Activated T-helper 17 cell treated with anti-CD3 and anti-CD28 coated beads, Interleukin-2, amount 50 U/mL, for 72 hours (primary cell): ENCODE results near the gene MVD. TPM values are rescaled to one million over a fixed set of nuclear protein-coding genes. Genes with fewer than 3 reads are reported as not detected.
A peak's percentile ranks its signal among the peaks of the same experiment; 100 is the strongest.

Experiments used
- ATAC-seq: fragments of 150-1000 bp; cut with Tn5 transposase; replicated peaks from 2 replicates; pipeline ENCODE4 v1.10.0; 2021; ENCODE audit warnings: mild to moderate bottlenecking, moderate library complexity
- H3K27ac Mint-ChIP-seq: one replicate; pipeline ENCODE4 v1.8.0; 2022; ENCODE audit warnings: mixed read lengths
- H3K27me3 Mint-ChIP-seq: one replicate; pipeline ENCODE4 v1.8.0; 2022; ENCODE audit warnings: mixed read lengths
- H3K36me3 Mint-ChIP-seq: one replicate; pipeline ENCODE4 v1.8.0; 2022; ENCODE audit warnings: low read depth, mild to moderate bottlenecking, mixed read lengths
- H3K4me1 Mint-ChIP-seq: one replicate; pipeline ENCODE4 v1.8.0; 2022; ENCODE audit warnings: mixed read lengths
- H3K4me3 Mint-ChIP-seq: one replicate; pipeline ENCODE4 v1.8.0; 2022; ENCODE audit warnings: mild to moderate bottlenecking, mixed read lengths
- H3K9me3 Mint-ChIP-seq: one replicate; pipeline ENCODE4 v1.8.0; 2022; ENCODE audit warnings: mixed read lengths
- total RNA-seq, 2 donors: library from RNA; stranded (reverse); gene quantifications; one replicate each; pipeline ENCODE4 v1.2.3, GENCODE V29; 2022

Gene MVD
- total RNA-seq, 2 donors from 2014 or later: 84.3 to 93.2 TPM

DNA sequence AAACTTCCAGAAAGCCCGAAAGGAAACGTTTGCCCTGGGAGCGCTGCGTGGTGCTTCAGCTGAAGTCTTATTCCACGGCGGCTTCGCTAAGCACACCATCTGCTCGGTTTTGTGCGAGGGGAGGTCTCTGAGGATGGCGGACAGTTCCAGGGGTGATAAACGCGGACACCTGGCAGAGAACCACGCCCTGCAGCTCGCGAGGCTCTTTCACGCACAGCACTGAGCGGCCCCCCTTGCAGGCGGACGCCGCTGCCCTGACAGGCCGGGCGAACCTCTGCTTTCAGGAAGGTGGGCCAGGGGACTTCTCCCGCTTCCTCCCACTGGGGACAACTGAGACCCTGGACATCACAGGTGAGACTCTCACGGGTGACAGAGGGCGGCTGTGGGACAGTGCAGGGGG, 3.7 kb downstream of the MVD start:
- H3K27me3 Mint-ChIP-seq: no peaks in the 10 kb centered on the region

DNA sequence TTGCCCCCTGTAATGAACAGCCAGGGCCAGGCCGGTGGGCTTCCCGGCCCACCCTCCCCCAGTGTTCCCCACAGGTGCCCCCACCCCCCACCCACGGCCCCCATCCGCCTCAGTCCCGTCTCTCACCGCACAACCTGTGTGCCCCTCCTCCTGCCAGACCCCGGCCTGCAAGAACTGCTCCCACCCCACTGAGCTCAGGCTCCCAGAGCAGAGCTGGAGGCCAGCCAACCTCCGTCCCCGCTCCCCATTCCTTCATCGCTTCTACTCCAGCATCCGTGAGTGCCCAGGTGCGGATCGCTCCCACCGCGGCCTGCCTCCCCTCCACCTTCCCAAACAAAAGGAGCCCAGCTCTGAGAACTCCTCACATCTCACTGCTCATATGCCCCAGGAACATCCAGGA, 4.2 kb downstream of the MVD start:
- H3K9me3 Mint-ChIP-seq: no peaks in the 10 kb centered on the region
- H3K27me3 Mint-ChIP-seq: no peaks in the 10 kb centered on the region
- ATAC-seq: no peak
- peaks cover 18% of the 10 kb centered on the region for H3K36me3 Mint-ChIP-seq
- peaks cover 11% of the 10 kb centered on the region for H3K4me1 Mint-ChIP-seq
- H3K27ac Mint-ChIP-seq: no peak overlapping the region
- no peak overlapping the region for H3K4me3 Mint-ChIP-seq

More for the DNA sequence above, 3.7 kb downstream of the MVD start:
- Mint-ChIP-seq H3K9me3 (no peaks in the 10 kb centered on the region), H3K36me3 (peaks cover 18% of the 10 kb centered on the region), H3K4me3 (no peak overlapping the region), H3K4me1 (peaks cover 11% of the 10 kb centered on the region), H3K27ac (no peak overlapping the region)
- no peak for ATAC-seq

DNA sequence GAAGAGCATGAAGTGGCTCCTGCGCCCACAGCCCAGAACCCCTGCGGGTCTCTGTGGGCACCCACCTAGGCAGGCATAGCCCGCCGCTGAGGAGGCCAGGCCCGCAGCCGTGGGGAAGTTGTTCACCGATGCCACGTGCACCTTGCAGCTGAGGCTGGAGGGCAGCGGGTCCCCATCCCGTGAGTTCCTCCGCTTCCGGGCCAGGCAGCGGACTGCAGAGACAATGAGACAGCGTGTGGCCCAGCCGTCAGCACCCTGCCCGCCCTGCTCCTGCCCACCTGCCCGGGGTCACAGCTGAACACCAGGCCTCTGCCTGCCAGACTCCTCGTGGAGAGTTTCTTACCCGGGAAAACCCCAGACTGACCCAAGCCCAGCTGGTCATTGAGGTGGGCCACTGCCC, 5.5 kb downstream of the MVD start:
- no peak overlapping the region for H3K4me3 Mint-ChIP-seq

DNA sequence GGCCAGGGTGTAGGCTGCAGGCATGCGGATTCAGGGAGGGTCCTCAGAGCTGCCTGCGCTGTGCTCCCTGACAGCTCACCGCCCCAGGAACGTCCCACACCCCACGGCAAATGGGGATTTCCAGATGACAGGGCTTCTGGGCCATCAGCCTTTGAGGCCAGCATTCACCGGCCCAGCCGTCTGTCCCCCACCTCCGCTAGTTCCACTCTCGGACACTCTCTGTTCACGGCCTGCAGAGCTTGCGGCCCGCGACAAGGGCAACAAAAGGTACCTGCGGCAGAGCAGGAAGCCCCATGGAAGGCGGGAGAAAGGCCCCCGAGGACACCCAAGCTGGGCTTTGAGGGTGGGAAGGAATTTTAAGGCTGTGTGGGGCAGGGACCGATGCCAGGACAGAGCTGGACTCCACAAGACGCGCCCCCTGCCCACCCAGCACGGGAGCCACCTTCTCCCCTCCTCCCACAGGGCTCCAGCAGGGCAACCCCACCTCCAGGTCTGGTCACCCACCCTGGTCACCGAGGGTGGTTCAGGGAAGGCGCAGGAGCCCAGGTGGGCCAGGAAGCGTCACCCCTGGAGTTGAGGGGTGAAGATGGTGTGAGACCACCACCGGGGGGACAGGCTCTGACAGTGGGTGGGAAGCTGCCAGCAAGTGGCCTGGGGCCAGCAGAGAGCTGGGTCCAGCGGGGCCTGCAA, 6.5 kb downstream of the MVD start:
- Mint-ChIP-seq H3K27me3 (no peaks in the 10 kb centered on the region), H3K36me3 (peaks cover 18% of the 10 kb centered on the region), H3K4me1 (peaks cover 4% of the 10 kb centered on the region), H3K9me3 (no peaks in the 10 kb centered on the region), H3K4me3 (no peak overlapping the region), H3K27ac (no peak overlapping the region)
- ATAC-seq: no peak

More for the DNA sequence above, 5.5 kb downstream of the MVD start:
- H3K9me3 Mint-ChIP-seq: no peaks in the 10 kb centered on the region
- peaks cover 18% of the 10 kb centered on the region for H3K36me3 Mint-ChIP-seq
- no peak overlapping the region for H3K27ac Mint-ChIP-seq
- no peaks in the 10 kb centered on the region for H3K27me3 Mint-ChIP-seq
- no peak for ATAC-seq
- peaks cover 11% of the 10 kb centered on the region for H3K4me1 Mint-ChIP-seq

DNA sequence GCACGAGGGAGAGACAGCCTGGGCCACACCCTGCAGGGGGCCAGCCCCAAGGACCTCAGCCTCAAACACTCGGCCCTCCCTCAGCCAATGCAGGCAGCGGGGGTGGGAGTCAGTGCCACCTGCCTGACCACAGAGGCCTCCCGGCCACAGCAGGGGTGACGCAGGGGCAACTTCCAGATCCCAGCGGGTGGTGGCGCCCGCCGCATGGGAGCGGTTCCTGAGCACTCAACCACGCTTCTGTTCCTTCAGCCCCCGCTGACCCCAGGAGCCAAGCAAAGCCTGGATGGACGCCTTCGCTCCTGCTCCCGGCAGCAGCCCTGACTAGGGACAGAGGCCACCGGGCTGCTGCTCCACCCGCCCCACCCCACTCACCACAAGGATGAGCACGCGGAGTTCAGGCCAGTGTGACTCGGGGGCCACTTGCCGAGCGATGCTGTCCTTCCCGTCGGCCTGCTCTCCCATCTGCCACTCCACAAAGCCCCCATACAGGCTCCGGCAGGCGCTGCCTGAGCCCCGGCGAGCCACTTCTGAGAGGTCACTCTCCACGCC, 7.1 kb downstream of the MVD start:
- Mint-ChIP-seq H3K9me3 (no peaks in the 10 kb centered on the region), H3K27ac (no peak overlapping the region), H3K4me3 (no peak overlapping the region), H3K4me1 (no peaks in the 10 kb centered on the region), H3K27me3 (no peaks in the 10 kb centered on the region), H3K36me3 (peaks cover 24% of the 10 kb centered on the region)
- ATAC-seq: no peak

DNA sequence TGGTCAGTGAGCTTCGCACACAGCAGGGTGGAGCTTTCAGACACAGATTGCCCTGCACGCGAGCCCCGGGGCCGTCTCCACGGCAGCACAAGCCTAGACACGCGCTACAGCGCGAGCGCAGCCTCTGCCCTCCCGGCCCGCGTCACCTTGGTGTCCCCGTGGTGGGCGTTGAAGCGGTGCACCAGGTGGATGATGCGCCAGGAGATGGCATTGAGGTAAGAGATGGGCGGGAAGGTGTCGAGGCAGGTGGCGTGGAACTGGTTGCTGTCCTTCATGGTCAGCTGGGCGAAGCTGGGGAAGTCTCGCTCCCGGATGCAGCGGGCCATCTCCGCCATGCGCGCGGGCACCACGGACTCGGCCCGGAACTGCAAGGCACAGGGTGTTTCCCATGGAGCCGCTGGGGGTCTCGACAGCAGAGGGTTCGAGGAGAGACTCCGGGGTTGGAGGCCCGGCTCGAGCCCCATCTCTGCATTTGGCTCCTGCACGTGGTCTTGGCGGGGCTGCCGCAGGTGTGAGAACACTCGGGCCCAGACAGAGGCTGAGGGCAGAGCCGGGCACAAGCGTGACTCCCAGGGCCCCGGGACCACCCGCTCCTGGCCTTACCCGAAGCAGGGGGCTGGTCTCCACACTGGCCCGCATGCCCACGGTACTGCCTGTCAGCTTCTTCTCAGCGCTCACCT, 7.7 kb downstream of the MVD start:
- no peaks in the 10 kb centered on the region for H3K4me1 Mint-ChIP-seq
- no peak overlapping the region for H3K4me3 Mint-ChIP-seq
- no peaks in the 10 kb centered on the region for H3K9me3 Mint-ChIP-seq
- no peak for ATAC-seq
- H3K36me3 Mint-ChIP-seq: peaks cover 24% of the 10 kb centered on the region
- no peaks in the 10 kb centered on the region for H3K27me3 Mint-ChIP-seq
- no peak overlapping the region for H3K27ac Mint-ChIP-seq

DNA sequence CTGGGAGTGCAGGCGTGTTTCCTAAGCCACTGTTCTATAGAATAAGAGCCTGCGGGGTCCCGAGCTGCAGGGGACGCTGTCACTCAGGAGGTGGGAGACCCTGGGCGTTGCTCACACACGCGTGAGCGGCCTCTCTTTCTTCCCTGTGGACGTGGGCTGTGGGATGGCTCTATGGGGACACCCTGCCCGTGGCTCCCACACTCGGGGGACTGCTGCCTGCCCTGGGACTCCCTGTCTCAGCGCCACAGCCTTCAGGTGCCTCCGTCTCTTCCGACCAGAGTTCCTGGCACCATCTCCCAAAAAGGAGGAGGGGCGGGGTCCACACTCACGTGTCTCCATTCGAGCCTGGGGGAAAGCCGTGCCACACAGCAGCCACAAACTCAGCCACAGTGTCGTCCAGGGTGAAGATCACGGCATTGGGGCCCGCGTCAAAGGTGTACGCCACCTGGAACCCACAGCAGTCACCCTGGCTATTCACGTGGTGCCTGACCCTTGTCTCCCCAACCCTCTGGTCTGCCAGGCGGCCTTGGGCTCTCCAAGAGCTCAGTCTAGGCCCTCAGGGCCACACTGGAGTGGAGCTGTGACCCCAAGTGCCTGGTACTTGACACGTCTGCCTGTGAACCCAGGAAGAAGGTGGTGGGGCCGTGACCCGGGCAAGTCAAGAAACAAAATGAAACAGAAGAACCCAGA, 8.4 kb downstream of the MVD start:
- Mint-ChIP-seq H3K4me3 (no peak overlapping the region), H3K9me3 (no peaks in the 10 kb centered on the region), H3K27me3 (no peaks in the 10 kb centered on the region), H3K27ac (no peak overlapping the region), H3K36me3 (peaks cover 23% of the 10 kb centered on the region), H3K4me1 (no peaks in the 10 kb centered on the region)
- no peak for ATAC-seq

DNA sequence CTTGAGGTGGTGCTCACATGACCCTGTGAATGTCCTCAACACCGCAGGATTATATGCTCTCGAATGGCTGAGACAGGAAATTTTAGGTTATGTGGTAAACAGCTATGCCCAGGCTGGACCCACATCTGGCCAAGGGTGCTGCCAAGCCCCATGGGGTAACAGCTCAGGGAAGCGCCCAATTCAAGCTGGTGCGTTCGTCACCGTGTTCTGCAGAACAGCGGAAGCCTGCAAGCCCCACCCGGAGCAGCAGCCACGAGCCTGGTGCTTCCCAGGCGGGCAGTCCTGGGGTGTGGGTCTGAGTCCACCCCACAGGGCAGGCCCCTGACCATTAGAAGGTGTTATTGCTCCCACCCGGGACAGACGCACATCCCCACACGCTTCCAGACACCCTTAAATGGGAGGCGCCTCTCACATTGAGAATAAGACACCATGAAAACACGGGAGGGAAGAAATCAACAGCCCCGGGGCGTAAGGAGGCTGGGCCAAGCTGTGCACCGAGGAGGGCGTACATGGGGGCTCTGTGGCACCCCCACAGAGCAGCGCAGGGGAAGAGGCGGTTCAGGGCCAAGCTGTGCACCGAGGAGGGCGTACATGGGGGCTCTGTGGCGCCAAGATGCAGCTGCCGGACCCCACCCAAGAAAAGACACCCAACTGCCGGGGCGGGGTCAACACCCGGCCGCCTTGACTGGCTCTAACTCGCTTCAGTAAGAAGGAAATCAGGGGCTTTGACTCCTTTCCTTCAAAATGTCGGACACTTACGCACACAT, 9.1 kb downstream of the MVD start:
- Mint-ChIP-seq H3K27me3 (no peaks in the 10 kb centered on the region), H3K27ac (peak overlapping the region; percentile 28), H3K36me3 (peaks cover 31% of the 10 kb centered on the region), H3K4me1 (peaks cover 5% of the 10 kb centered on the region), H3K9me3 (no peaks in the 10 kb centered on the region), H3K4me3 (no peak overlapping the region)
- ATAC-seq: no peak

DNA sequence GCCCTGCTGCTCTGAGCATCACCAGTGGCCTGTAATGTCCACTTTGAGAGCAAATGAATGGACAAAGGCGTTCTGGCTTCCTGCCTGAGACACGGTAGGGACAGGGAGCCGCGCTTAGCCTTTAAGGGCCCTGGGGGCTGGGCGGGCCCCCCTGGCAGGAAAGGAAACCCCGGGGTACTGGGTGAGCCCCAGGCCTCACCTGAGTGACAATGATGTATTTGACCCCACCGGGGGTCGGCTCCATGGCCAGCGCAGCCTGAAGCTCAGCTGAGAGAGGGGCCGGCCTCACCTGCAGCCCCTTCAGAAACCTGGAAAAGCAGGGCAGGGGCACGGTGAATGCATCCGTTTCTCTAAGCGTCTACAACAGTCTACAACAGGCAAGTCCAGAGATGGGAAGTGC, 9.8 kb downstream of the MVD start:
- no peaks in the 10 kb centered on the region for H3K9me3 Mint-ChIP-seq
- ATAC-seq: no peak
- H3K27me3 Mint-ChIP-seq: no peaks in the 10 kb centered on the region
- peaks cover 5% of the 10 kb centered on the region for H3K4me1 Mint-ChIP-seq
- H3K27ac Mint-ChIP-seq: peak overlapping the region; percentile 28
- H3K36me3 Mint-ChIP-seq: peaks cover 32% of the 10 kb centered on the region
- no peak overlapping the region for H3K4me3 Mint-ChIP-seq

DNA sequence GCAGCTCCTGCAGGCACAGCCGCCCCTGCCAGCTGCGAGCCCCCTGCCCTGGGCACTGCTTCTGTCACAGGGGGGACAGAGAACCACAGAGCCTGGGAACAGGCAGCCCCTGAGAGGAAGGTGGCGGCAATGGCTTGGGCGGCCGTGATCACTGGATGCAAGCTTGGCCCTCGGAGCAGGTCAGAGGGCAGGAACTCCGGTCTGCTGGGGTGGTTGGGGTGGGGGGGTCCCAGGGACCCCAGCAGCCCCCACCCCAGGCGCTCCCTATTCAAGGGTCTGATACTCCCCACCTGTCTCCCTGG, 10.2 kb downstream of the MVD start:
- Mint-ChIP-seq H3K4me1 (peaks cover 5% of the 10 kb centered on the region), H3K27ac (no peak overlapping the region), H3K27me3 (no peaks in the 10 kb centered on the region), H3K4me3 (no peak overlapping the region), H3K9me3 (no peaks in the 10 kb centered on the region), H3K36me3 (peaks cover 32% of the 10 kb centered on the region)
- no peak for ATAC-seq

DNA sequence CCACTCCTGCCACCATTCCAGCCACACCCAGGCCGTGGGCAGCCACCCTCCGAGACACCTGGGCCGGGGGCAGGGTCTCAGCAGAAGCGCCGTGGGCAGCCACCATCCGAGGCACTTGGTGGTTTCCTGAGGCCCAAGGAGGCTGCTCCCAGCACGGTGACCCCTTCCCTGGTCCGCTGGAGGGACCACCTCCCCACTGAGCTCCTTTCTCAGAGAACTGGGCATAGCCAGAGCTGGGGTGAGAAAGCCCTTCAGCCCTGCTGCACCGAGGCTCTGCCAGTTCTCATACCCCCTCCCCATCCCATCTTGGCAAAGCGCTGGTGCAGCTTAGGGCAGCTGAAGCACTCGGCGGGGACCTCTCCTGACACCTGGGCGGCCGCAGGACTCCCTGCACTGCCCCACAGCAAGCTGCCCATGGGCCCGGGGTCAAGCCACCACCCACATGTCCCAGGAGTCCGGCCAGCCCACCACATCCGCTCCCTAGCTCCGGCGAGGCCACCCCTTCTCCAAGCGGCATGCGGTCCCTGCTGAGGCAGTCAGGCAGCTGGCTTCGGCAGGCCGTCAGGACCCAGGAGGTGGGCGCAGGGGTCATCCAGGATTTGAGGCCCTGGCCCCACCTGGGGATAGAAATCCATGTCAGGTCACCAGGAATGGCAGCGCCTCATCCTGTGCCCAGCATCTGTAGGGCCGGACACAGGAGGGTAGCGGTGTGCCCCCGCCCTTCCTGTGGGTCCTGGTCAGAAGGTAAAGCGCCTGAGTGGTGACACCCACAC, 10.7 kb downstream of the MVD start:
- ATAC-seq: no peak
- Mint-ChIP-seq H3K27ac (no peak overlapping the region), H3K36me3 (peaks cover 32% of the 10 kb centered on the region), H3K9me3 (no peaks in the 10 kb centered on the region), H3K4me3 (peak overlapping the region; percentile 85), H3K27me3 (no peaks in the 10 kb centered on the region), H3K4me1 (peaks cover 5% of the 10 kb centered on the region)

DNA sequence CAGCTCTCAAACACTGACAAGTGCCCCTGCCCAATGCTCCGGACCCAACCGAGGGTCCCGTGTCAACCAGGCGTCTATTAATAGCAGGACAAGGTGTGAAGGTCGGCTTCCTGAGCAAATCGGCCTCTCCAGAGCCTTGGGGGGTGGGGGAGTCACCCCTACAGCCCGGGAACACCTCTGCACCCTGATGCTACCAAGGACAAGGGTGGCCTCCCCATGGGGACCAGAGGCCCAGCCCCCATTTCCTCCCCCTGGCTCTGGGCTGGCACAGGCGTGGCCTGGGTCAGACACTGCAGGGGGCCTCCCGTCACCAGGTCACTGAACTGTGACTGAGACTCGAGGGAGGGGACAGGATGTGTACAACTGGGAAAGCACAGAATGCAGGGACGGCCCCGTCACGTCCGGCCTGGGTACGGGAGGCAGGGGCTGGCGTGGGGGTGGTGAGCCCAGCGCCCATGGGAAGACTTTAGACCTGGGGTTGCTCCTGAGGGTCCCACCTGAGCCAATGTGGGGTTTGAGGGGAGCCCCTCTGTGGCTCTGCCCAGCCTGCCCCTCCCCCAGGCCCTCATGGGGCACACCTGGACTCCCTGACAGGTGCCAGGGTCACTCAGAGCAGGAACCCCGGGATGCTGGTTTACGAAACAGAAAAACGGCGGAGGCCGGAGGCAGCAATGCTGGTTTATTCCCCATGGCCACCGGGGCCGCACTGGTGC, 11.5 kb downstream of the MVD start:
- H3K36me3 Mint-ChIP-seq: peaks cover 27% of the 10 kb centered on the region
- no peaks in the 10 kb centered on the region for H3K9me3 Mint-ChIP-seq
- ATAC-seq: peak; percentile 93

DNA sequence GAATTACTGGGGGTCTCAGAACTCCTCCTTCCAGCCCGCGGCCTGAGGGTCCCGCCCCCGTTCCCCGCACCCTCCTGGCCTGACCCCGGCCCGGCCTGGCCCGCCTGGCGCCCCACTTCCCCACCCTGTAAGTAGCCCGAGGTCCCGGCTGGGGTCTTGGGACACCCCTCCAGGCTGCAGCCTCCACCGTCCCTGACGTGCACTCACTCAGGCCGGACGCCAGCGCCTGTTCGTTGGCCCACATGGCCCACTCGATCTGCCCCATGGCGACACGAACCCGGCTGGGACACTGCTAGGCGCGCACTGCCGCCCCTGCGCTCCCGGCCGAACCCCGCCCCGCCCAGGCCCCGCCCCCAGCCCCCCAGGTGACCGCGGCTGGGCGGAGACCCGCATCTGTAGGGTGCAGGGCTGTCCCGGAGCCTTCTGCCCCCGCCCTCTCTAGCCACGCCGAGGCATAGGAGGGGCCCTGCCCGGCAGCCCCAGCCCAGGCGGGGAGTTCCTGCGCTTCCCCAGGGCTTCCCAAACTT, 12.1 kb downstream of the MVD start, which contains the start of gene CYBA:
TSS of gene CYBA (minus strand) at position 305 of the 527 bp plus-strand sequence. CDS start at position 265, 40 bp downstream.
- peak; percentile 91 for ATAC-seq
- Mint-ChIP-seq H3K4me3 (peak within 1 kb of the TSS; percentile 85), H3K4me1 (peaks cover 5% of the 10 kb centered on the region), H3K27me3 (no peaks in the 10 kb centered on the region), H3K27ac (peak within 1 kb of the TSS; percentile 84), H3K36me3 (peaks cover 27% of the 10 kb centered on the region), H3K9me3 (no peaks in the 10 kb centered on the region)

More for the DNA sequence above, 11.5 kb downstream of the MVD start:
- H3K4me3 Mint-ChIP-seq: peak overlapping the region; percentile 85
- peaks cover 5% of the 10 kb centered on the region for H3K4me1 Mint-ChIP-seq
- H3K27ac Mint-ChIP-seq: peak overlapping the region; percentile 84
- no peaks in the 10 kb centered on the region for H3K27me3 Mint-ChIP-seq
